ENCODE results near the gene CASK. TPM values are rescaled to one million over a fixed set of nuclear protein-coding genes. Genes with fewer than 3 reads are reported as not detected.

The CASK gene
- total RNA-seq, 1 experiment from 2014 or later: 29.4 TPM

- Histone ChIP-seq H3K27me3 (ENCODE audit: insufficient read depth, low read depth) (no peaks in the 10 kb centered on the region), H3K79me2 (ENCODE audit: low read depth) (no peaks in the 10 kb centered on the region), H3K4me3 (no peak overlapping the region), H3K27ac (no peak overlapping the region), H3K4me2 (no peak overlapping the region), H2AFZ (no peak overlapping the region), H4K20me1 (ENCODE audit: insufficient read depth) (no peaks in the 10 kb centered on the region), H3F3A (ENCODE audit: insufficient read depth, low read depth) (no peaks in the 10 kb centered on the region), H3K36me3 (ENCODE audit: low read depth) (no peaks in the 10 kb centered on the region), H3K9me2 (ENCODE audit: insufficient read depth) (no peaks in the 10 kb centered on the region), H3K4me1 (replicated peaks; ENCODE audit: insufficient read depth) (no peaks in the 10 kb centered on the region), H3K9me3 (ENCODE audit: insufficient read depth, low read depth) (no peaks in the 10 kb centered on the region)
- TF ChIP-seq EZH2 (IDR thresholded peaks at IDR 0.05; ENCODE audit: low read depth) (no peak), CTCF (conservative IDR thresholded peaks at IDR 0.05) (no peak)
- ChIA-PET POLR2A (ENCODE audit: unreplicated experiment) (no interaction called here), CTCF (no interaction called here)
- intact Hi-C loops (cut with micrococcal nuclease; ENCODE audit: unreplicated experiment): no loop called here
- no peak for DNase-seq
- no TSS peak for BruUV-seq (replicated peaks)
Measured at GRCh38 chrX:41518841-41519220, 404.5 kb downstream of the CASK start.

GRCh38 chrX:41518127-41518840 lies 405.1 kb downstream of the CASK start:
- Histone ChIP-seq H3K79me2 (ENCODE audit: low read depth) (no peaks in the 10 kb centered on the region), H4K20me1 (ENCODE audit: insufficient read depth) (no peaks in the 10 kb centered on the region), H3F3A (ENCODE audit: insufficient read depth, low read depth) (no peaks in the 10 kb centered on the region), H3K9me3 (ENCODE audit: insufficient read depth, low read depth) (no peaks in the 10 kb centered on the region), H3K27ac (no peak overlapping the region), H2AFZ (no peak overlapping the region), H3K4me1 (replicated peaks; ENCODE audit: insufficient read depth) (no peaks in the 10 kb centered on the region), H3K9me2 (ENCODE audit: insufficient read depth) (no peaks in the 10 kb centered on the region), H3K4me3 (no peak overlapping the region), H3K4me2 (no peak overlapping the region), H3K27me3 (ENCODE audit: insufficient read depth, low read depth) (no peaks in the 10 kb centered on the region), H3K36me3 (ENCODE audit: low read depth) (no peaks in the 10 kb centered on the region)
- POLR2A ChIA-PET (ENCODE audit: unreplicated experiment): no interaction called here
- TF ChIP-seq EZH2 (IDR thresholded peaks at IDR 0.05; ENCODE audit: low read depth): no peak
- no peak for TF ChIP-seq CTCF (conservative IDR thresholded peaks at IDR 0.05)
- intact Hi-C loops (cut with micrococcal nuclease; ENCODE audit: unreplicated experiment): no loop called here
- BruUV-seq (replicated peaks): no TSS peak
- no peak for DNase-seq
- CTCF ChIA-PET: no interaction called here

DNA sequence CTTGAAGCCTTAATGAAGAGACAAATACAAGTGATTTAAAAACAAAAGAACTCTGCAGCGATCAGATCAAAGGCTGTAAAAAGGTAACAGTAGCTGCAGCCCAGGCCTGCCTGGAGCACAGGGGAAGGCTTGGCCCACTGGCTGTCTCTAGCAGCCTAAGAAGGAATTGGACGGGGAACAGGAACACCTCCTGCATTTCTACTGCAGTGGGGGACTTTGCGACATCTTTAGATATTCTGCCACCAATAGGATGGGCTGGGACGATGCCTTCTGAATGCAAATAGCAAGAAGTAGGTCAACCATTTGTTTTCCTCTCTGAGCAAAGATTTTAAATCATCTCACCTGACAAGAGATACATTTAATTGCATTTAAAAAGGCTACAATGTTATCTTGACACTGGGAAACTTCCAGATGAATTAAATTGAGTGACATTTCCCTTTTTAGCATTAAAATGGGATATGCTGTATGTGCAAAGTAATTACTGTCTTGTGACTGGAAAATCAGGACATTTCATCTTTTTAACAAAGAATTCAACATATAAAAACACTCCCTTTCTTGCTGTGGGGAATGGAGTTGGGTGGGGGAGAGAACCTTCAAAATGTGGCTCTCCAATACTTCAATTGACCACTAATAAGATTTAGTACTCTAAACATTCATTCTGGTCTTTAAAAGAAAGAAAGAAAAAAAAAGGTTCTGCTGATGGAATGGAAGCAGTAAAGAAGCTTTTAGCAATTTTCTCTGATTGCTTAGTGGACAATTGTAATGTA lies 406.2 kb downstream of the CASK start:
- no peak for DNase-seq
- Histone ChIP-seq H3K4me1 (replicated peaks; ENCODE audit: insufficient read depth) (no peaks in the 10 kb centered on the region), H3K4me3 (no peak overlapping the region), H2AFZ (no peak overlapping the region), H3K9me2 (ENCODE audit: insufficient read depth) (no peaks in the 10 kb centered on the region), H3F3A (ENCODE audit: insufficient read depth, low read depth) (no peaks in the 10 kb centered on the region), H4K20me1 (ENCODE audit: insufficient read depth) (no peaks in the 10 kb centered on the region), H3K79me2 (ENCODE audit: low read depth) (no peaks in the 10 kb centered on the region), H3K27ac (no peak overlapping the region), H3K4me2 (no peak overlapping the region), H3K9me3 (ENCODE audit: insufficient read depth, low read depth) (no peaks in the 10 kb centered on the region), H3K27me3 (ENCODE audit: insufficient read depth, low read depth) (no peaks in the 10 kb centered on the region), H3K36me3 (ENCODE audit: low read depth) (no peaks in the 10 kb centered on the region)
- ChIA-PET POLR2A (ENCODE audit: unreplicated experiment) (no interaction called here), CTCF (no interaction called here)
- intact Hi-C loops (cut with micrococcal nuclease; ENCODE audit: unreplicated experiment): no loop called here
- TF ChIP-seq EZH2 (IDR thresholded peaks at IDR 0.05; ENCODE audit: low read depth) (no peak), CTCF (conservative IDR thresholded peaks at IDR 0.05) (no peak)
- BruUV-seq (replicated peaks): no TSS peak

Measured in PC-9 (cell line).